GM18519 (cell line): ENCODE measurements around the gene PDZD11.
"Not testable (repeated sequence)": the region's sequence is repeated elsewhere in the genome, so short reads cannot be mapped to it uniquely, and the experiment has no call there.

Experiments
- ATAC-seq: cut with Tn5 transposase; IDR thresholded peaks from one replicate; pipeline ENCODE4 v1.9.1; 2021; ENCODE audit warnings: mild to moderate bottlenecking, moderate library complexity; ENCODE audit not compliant: unreplicated experiment, low FRiP score

PDZD11 gene

DNA sequence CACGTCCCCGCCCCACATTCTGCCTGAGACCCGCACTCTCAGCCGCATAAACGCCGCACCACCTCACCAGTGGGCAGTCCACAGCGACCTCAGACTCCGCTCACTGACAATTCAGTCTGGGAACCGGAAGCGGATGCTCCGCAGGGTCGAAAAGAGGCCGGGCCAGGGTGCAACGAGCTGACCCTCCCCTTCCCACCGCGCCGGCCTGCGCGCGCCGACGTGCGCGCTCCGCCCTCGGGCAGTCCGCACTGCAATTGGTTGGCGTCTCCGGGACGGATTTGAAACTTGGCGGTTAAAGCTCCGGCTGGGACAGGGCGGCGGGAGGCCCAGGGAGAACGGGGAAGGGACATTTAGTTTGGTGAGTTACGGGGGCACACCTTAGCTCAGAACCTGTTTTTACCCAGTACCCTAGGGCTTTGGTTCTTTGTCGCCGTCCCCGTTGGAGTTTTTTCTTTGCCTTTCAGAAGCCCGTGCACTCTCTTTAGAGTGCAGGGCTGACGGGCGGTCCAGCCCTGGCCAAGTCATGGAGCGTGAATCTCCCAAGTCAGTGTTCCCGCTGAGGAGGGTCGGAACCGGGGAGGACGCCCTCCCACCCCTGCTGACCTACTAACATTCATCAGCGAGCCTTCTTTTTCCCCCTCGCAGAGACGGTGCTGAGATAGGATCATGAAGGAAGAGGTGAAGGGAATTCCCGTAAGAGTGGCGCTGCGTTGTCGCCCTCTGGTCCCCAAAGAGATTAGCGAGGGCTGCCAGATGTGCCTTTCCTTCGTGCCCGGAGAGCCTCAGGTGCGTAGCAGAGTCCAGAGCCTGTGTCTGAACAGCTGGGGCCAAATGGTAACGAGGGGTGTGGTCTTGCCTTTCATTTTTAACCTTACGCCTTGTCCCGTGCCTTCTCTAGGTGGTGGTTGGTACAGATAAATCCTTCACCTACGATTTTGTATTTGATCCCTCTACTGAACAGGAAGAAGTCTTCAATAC, at the start of gene PDZD11, which contains the start of gene KIF4A:
PDZD11 (minus strand) TSS at position 135 of the 978 bp plus-strand sequence. CDS start 586 bp downstream, outside the sequence.
KIF4A (plus strand) TSS at position 312 of the 978 bp plus-strand sequence; CDS start at position 667, 355 bp downstream.
- peak; percentile 97 for ATAC-seq

- ATAC-seq: no peak
These were observed 48.6 kb upstream of the PDZD11 start for GRCh38 chrX:70338290-70338689.

GRCh38 chrX:70336767-70337166, 47.0 kb upstream of the PDZD11 start:
- ATAC-seq: peak; percentile 100

DNA sequence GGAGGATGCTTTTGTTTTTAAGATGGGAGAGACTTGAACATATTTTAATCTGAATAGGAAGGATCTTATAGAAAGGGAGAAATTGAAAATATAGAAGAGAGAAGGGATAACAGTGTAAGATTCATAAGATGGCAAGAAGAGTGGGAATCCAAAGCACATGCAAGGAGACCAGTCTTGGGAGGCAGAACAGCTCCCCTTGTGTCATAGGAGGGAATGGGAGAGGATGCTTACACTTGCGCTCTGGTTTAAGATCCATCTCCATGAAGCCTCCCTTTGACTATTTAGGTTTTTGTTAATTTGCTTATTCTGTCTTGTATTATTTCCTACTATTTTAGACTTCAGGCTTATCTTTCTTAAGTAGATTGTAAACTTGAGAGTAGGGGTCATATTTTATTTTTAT, 42.9 kb upstream of the PDZD11 start:
- no peak for ATAC-seq

DNA sequence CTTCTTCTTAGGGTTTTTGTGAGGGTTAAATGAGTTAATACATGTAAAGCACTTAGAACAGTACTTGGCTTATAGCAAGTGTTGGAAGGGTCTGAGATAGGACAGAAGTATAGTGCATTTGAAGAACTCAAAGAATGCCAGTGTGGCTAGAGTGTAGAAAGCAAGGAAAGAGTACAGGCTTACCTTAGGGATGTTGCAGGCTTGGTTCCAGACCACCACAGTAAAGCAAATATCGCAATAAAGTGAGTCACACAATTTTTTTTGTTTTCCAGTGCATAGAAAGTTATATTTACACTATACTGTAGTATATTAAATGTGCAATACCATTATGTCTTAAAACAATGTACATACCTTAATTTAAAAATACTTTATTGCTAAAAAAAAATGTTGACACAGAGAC, 41.4 kb upstream of the PDZD11 start:
- no peak for ATAC-seq

- no peak for ATAC-seq
These were observed 34.6 kb upstream of the PDZD11 start for GRCh38 chrX:70324326-70324725.

- not testable (repeated sequence) for ATAC-seq
These were observed 33.9 kb upstream of the PDZD11 start for GRCh38 chrX:70323628-70324027.

- ATAC-seq: no peak
These were observed 33.1 kb upstream of the PDZD11 start for GRCh38 chrX:70322784-70323183.

GRCh38 chrX:70313503-70313902, 23.8 kb upstream of the PDZD11 start:
- ATAC-seq: no peak

DNA sequence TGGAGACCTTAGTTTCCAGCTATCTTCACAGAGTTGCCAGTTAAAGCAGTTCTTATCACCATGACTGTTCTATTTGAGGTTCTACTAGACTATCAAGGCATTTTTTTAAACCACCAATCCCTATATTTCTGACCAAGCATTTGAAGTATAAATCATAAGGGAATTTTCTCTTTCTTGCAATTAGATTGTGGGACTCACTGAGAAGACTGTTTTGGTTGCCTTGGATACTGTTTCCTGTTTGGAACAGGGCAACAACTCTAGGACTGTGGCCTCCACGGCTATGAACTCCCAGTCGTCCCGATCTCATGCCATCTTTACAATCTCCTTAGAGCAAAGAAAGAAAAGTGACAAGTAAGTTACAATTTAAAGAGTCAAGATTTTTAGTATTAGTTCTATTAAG, 12.0 kb upstream of the PDZD11 start:
- no peak for ATAC-seq

GRCh38 chrX:70293621-70294020, 3.9 kb upstream of the PDZD11 start:
- ATAC-seq: no peak

DNA sequence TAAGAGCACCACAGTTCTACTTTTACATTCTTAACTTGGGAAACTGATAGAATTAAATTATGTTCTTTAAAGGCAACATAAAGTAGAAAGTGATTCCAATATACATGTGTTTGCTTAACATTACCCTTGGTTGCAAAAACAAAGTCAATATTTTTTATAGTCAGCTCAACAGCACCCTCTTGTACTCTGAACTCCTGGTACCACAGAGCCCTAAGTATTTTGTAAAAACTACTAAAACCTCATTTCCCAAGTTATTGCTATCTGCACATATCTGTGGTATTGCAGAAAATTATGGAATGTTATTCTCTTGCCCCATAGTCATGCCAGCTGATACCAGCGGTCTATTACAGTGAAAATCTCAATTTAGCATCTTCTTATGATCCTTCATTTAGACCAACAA, 3.1 kb upstream of the PDZD11 start:
- ATAC-seq: no peak

- no peak for ATAC-seq
These were observed 447 bp downstream of the PDZD11 start for GRCh38 chrX:70289168-70289792.

DNA sequence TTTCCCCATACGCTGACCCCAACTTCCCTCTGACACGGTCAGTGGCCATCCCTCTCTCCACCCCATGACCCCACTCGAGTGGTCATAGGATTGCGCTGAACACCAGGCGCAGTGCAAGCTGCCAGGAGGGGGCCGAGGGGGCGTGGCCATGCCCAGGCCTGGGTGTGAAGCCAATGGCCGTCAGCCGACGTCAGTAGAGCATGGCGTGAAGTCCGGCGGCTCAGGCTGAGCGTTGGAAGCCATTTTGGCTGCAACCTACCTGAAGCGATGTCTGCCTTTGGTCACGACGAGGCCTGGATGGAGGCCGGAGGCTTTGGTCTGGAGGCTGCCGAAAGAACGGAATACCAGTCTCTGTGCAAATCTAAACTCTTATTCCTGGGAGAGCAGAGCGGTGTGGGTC, 7.8 kb downstream of the PDZD11 start, which contains the start of gene RAB41:
RAB41 (plus strand) TSS at position 222 of the 400 bp plus-strand sequence; CDS start at position 268, 46 bp downstream.
- ATAC-seq: no peak

- no peak for ATAC-seq
These were observed 9.2 kb downstream of the PDZD11 start for GRCh38 chrX:70280573-70280972.

DNA sequence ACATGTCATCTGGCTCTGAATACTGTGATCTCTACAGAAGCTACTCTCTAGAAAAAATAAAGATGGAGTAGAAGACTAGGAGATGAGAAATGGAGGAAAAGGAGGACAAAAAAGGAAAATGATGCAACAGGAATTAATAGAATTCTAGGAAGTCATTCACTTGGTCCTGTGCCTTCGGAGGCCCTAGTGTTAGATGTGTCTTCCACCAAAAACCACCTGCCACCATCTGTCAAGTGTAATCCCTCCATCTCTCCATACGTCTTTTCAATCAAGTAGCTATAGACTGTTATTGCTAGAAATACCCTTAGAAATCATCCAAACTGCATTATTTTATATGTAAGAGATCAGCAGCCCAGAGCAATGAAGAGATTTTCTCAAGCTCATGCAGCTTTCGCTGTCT, 10.6 kb downstream of the PDZD11 start:
- ATAC-seq: no peak

DNA sequence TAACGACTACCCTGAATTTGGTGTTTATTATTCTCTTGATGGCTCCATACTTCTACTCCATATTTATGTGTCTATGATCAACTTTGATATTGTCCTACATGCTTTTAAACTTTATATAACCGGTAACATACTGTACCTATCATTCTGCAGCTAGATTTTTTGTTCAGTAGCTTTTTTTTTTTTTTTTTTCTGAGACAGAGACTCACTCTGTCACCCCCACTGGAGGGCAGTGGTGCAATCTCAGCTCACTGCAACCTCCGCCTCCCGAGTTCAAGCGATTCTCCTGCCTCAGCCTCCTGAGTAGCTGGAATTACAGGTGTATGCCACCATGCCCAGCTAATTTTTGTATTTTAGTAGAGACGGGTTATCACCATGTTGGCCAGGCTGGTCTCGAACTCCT, 15.7 kb downstream of the PDZD11 start:
- not testable (repeated sequence) for ATAC-seq

- ATAC-seq: no peak
These were observed 21.7 kb downstream of the PDZD11 start, which contains the start of gene ARR3 for GRCh38 chrX:70268034-70268433. TSS of gene ARR3 (plus strand) at chrX:70268334. CDS start at chrX:70269386, 1,052 bp downstream.

- no peak for ATAC-seq
These were observed 24.9 kb downstream of the PDZD11 start for GRCh38 chrX:70264784-70265183.

- ATAC-seq: peak; percentile 76
These were observed 26.7 kb downstream of the PDZD11 start for GRCh38 chrX:70262952-70263567.

DNA sequence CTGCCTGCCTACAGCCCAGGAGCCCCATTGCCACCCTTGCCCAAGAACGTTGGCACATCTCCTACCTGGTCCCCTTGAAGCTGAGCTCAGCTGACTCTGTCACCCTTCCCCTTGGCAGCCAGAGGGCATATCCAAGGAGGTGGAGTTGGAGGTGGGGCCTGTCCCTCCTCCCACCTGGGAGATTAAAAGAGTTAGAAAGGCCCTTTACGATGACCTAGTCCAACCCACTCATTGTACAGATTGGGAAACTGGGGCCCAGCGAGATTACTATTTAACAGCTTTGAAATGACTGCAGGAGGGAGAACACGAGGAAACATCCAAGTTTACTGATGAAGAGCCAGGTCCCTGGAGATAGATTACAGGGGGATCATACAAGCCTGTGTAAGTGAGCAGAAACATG, 29.6 kb downstream of the PDZD11 start, which contains the start of gene P2RY4:
P2RY4 (minus strand) TSS at position 101 of the 400 bp plus-strand sequence. CDS start 580 bp downstream, outside the sequence.
- no peak for ATAC-seq
